CD8-positive, alpha-beta memory T cell (primary cell): ENCODE results near the gene DQX1. TPM values are rescaled to one million over a fixed set of nuclear protein-coding genes. Genes with fewer than 3 reads are reported as not detected.
A peak's percentile ranks its signal among the peaks of the same experiment; 100 is the strongest.
"Not testable (repeated sequence)": the region's sequence is repeated elsewhere in the genome, so short reads cannot be mapped to it uniquely, and the experiment has no call there.

Experiments
- CTCF ChIA-PET: fragments of 350-600 bp; sonication (Branson Sonifier 250); formaldehyde crosslinking; loops from one replicate; lab custom pipeline; 2021; ENCODE audit warnings: antibody characterized with exemption; lab: Charles Lee
- POLR2A ChIA-PET: fragments of 350-600 bp; sonication (Branson Sonifier 250); formaldehyde crosslinking; loops from one replicate; lab custom pipeline; 2021; ENCODE audit warnings: antibody characterized with exemption; lab: Charles Lee
- DNase-seq, 5 donors: peaks; one replicate each; pipeline versions ENCODE4 v3.0.0 to v3.0.0-alpha.2; 2020 to 2022; ENCODE audit warnings: mixed read lengths in 1 of 5
- H3K27ac ChIP-seq: one replicate; pipeline ENCODE4 v1.7.0; 2013; ENCODE audit warnings: low read depth, mild to moderate bottlenecking, low read length, moderate library complexity
- H3K27me3 ChIP-seq: 2 replicates; pipeline ENCODE4 v1.7.0; 2013; ENCODE audit warnings: low read length, mild to moderate bottlenecking; ENCODE audit not compliant: insufficient read depth, poor library complexity, severe bottlenecking
- H3K36me3 ChIP-seq: 2 replicates; pipeline ENCODE4 v1.7.0; 2013; ENCODE audit warnings: mild to moderate bottlenecking, low read length, moderate library complexity; ENCODE audit not compliant: insufficient read depth
- H3K4me1 ChIP-seq: 2 replicates; pipeline ENCODE4 v1.7.0; 2013; ENCODE audit warnings: mild to moderate bottlenecking, low read length, moderate library complexity; ENCODE audit not compliant: insufficient read depth
- H3K4me3 ChIP-seq: 2 replicates; pipeline ENCODE4 v1.7.0; 2013; ENCODE audit warnings: mild to moderate bottlenecking, low read length
- H3K9me3 ChIP-seq: 2 replicates; pipeline ENCODE4 v1.7.0; 2013; ENCODE audit warnings: mild to moderate bottlenecking, low read length
- H3K27ac Mint-ChIP-seq, 8 donors: one replicate each; pipeline ENCODE4 v1.8.0; 2020 to 2021; ENCODE audit warnings: mixed read lengths in 8 of 8, mild to moderate bottlenecking in 6 of 8, inconsistent platforms in 3 of 8, moderate library complexity in 3 of 8
- H3K27me3 Mint-ChIP-seq, 2 donors: one replicate each; pipeline ENCODE4 v1.8.0; 2020 to 2021; ENCODE audit warnings: mixed read lengths in 2 of 2, mild to moderate bottlenecking in 1 of 2, moderate library complexity in 1 of 2
- H3K36me3 Mint-ChIP-seq, 3 donors: one replicate each; pipeline ENCODE4 v1.8.0; 2020 to 2021; ENCODE audit warnings: mixed read lengths in 3 of 3, inconsistent platforms in 1 of 3, mild to moderate bottlenecking in 1 of 3
- H3K4me1 Mint-ChIP-seq, 3 donors: one replicate each; pipeline ENCODE4 v1.8.0; 2020 to 2021; ENCODE audit warnings: mixed read lengths in 3 of 3, inconsistent platforms in 1 of 3, mild to moderate bottlenecking in 1 of 3
- H3K4me3 Mint-ChIP-seq, 7 donors: one replicate each; pipeline ENCODE4 v1.8.0; 2020 to 2021; ENCODE audit warnings: mixed read lengths in 7 of 7, mild to moderate bottlenecking in 6 of 7, moderate library complexity in 4 of 7, inconsistent platforms in 2 of 7
- H3K9me3 Mint-ChIP-seq, 5 donors: one replicate each; pipeline ENCODE4 v1.8.0; 2020 to 2022; ENCODE audit warnings: mixed read lengths in 5 of 5, mild to moderate bottlenecking in 3 of 5, moderate library complexity in 2 of 5, inconsistent platforms in 1 of 5
- polyA plus RNA-seq: library from polyadenylated mRNA; unstranded; fragments of 300-500 nt; fragmentation: Illumina TruSeq; gene quantifications from one replicate; pipeline ENCODE4 v1.2.3, GENCODE V29; 2021
- total RNA-seq, 2 experiments: library from RNA; stranded (reverse); gene quantifications; one replicate each; pipeline ENCODE4 v1.2.3, GENCODE V29; 2021

Gene DQX1
- total and polyA plus RNA-seq, 3 experiments from 2014 or later = 0.51 to 0.83 TPM; not detected in 1

- H3K4me1 Mint-ChIP-seq = peaks cover 0 to 1% (median 0%) of the 10 kb centered on the region in 3 donors
- H3K36me3 ChIP-seq = peaks cover 31% of the 10 kb centered on the region
These were observed 34.1 kb downstream of the DQX1 start for GRCh38 chr2:74491648-74492544.

GRCh38 chr2:74489906-74490305 is 36.1 kb downstream of the DQX1 start:
- POLR2A ChIA-PET = interaction anchor here (0.6 kb wide), 1 partner anchor 29 kb away, joined by 7 read pairs; no protein-coding TSS in a partner anchor
- Mint-ChIP-seq H3K4me3 (no peak overlapping the region), H3K27ac (no peak overlapping the region), H3K4me1 (peaks cover 2 to 10% (median 4%) of the 10 kb centered on the region in 3 donors), H3K27me3 (no peaks in the 10 kb centered on the region), H3K9me3 (no peaks in the 10 kb centered on the region), H3K36me3 (peaks cover 7 to 80% (median 20%) of the 10 kb centered on the region in 3 donors)
- no peak overlapping the region for H3K27ac ChIP-seq
- no peak for DNase-seq
- CTCF ChIA-PET = interaction anchor here (1.1 to 1.3 kb wide), 3 partner anchors 10 to 55 kb away, joined by 3 to 4 read pairs (median 3); no protein-coding TSS in a partner anchor
- H3K36me3 ChIP-seq = peaks cover 35% of the 10 kb centered on the region
- no peaks in the 10 kb centered on the region for H3K4me1 ChIP-seq
- no peak overlapping the region for H3K4me3 ChIP-seq
- no peaks in the 10 kb centered on the region for H3K27me3 ChIP-seq
- no peaks in the 10 kb centered on the region for H3K9me3 ChIP-seq

More at GRCh38 chr2:74491648-74492544, 34.1 kb downstream of the DQX1 start:
- no peaks in the 10 kb centered on the region for H3K9me3 Mint-ChIP-seq
- Histone ChIP-seq H3K4me1 (no peaks in the 10 kb centered on the region), H3K9me3 (no peaks in the 10 kb centered on the region), H3K27me3 (no peaks in the 10 kb centered on the region), H3K27ac (no peak overlapping the region), H3K4me3 (no peak overlapping the region)
- DNase-seq = no peak
- POLR2A ChIA-PET = no interaction called here
- no peak overlapping the region for H3K4me3 Mint-ChIP-seq
- H3K27me3 Mint-ChIP-seq = no peaks in the 10 kb centered on the region
- no peak overlapping the region for H3K27ac Mint-ChIP-seq
- peaks cover 7 to 64% (median 17%) of the 10 kb centered on the region in 3 donors for H3K36me3 Mint-ChIP-seq
- CTCF ChIA-PET = interaction anchor here (0.9 kb wide), 1 partner anchor 9 kb away, joined by 5 read pairs; the partner anchor contains the start of genes CCDC142 and TTC31

GRCh38 chr2:74488643-74489481 is 37.2 kb downstream of the DQX1 start:
- Histone ChIP-seq H3K27ac (no peak overlapping the region), H3K4me3 (no peak overlapping the region), H3K9me3 (no peaks in the 10 kb centered on the region), H3K36me3 (peaks cover 35% of the 10 kb centered on the region), H3K4me1 (no peaks in the 10 kb centered on the region), H3K27me3 (no peaks in the 10 kb centered on the region)
- POLR2A ChIA-PET = interaction anchor here (0.6 kb wide), 2 partner anchors 11 to 37 kb away, joined by 3 to 4 read pairs; no protein-coding TSS in a partner anchor
- Mint-ChIP-seq H3K36me3 (peaks cover 7 to 76% (median 21%) of the 10 kb centered on the region in 3 donors), H3K27ac (no peak overlapping the region), H3K9me3 (no peaks in the 10 kb centered on the region), H3K4me1 (peaks cover 4 to 15% (median 10%) of the 10 kb centered on the region in 3 donors), H3K4me3 (no peak overlapping the region), H3K27me3 (no peaks in the 10 kb centered on the region)
- CTCF ChIA-PET = interaction anchor here (1.1 to 1.3 kb wide), 3 partner anchors 12 to 43 kb away, joined by 3 to 4 read pairs (median 4); no protein-coding TSS in a partner anchor
- no peak for DNase-seq

- peaks cover 16% of the 10 kb centered on the region for H3K4me1 ChIP-seq
- H3K36me3 ChIP-seq = peaks cover 20% of the 10 kb centered on the region
- Mint-ChIP-seq H3K4me1 (peaks cover 20 to 39% (median 28%) of the 10 kb centered on the region in 3 donors), H3K27ac (no peak overlapping the region), H3K4me3 (peak overlapping the region in 1 of 7 donors; percentile 10), H3K36me3 (peaks cover 4 to 61% (median 11%) of the 10 kb centered on the region in 3 donors), H3K9me3 (no peaks in the 10 kb centered on the region), H3K27me3 (no peaks in the 10 kb centered on the region)
- no peak overlapping the region for H3K27ac ChIP-seq
- no peaks in the 10 kb centered on the region for H3K9me3 ChIP-seq
- ChIA-PET CTCF (no interaction called here), POLR2A (no interaction called here)
- no peak overlapping the region for H3K4me3 ChIP-seq
- DNase-seq = no peak
- H3K27me3 ChIP-seq = no peaks in the 10 kb centered on the region
These were observed 39.9 kb downstream of the DQX1 start for GRCh38 chr2:74486141-74486540.

- H3K4me3 Mint-ChIP-seq = peak overlapping the region; percentile 98 to 100 (median 100)
- peaks cover 0 to 55% (median 9%) of the 10 kb centered on the region in 3 donors for H3K36me3 Mint-ChIP-seq
- ChIA-PET CTCF (interaction anchor here (0.9 to 5.6 kb wide), 18 partner anchors 8 to 232 kb away, joined by 3 to 83 read pairs (median 8); partner anchors contain the start of genes AUP1, HTRA2, INO80B and LBX2), POLR2A (interaction anchor here (0.8 to 3.9 kb wide), 4 partner anchors 11 to 48 kb away, joined by 3 to 56 read pairs (median 33); partner anchors contain the start of genes INO80B, MRPL53 and WBP1)
- Histone ChIP-seq H3K4me3 (peak overlapping the region; percentile 99), H3K27ac (peak overlapping the region; percentile 89), H3K4me1 (peaks cover 25% of the 10 kb centered on the region), H3K36me3 (peaks cover 18% of the 10 kb centered on the region)
- peaks cover 32 to 56% (median 45%) of the 10 kb centered on the region in 3 donors for H3K4me1 Mint-ChIP-seq
- H3K27ac Mint-ChIP-seq = peak overlapping the region; percentile 3 to 100 (median 100)
- DNase-seq, H3K9me3 Mint-ChIP-seq, H3K9me3 ChIP-seq, H3K27me3 Mint-ChIP-seq, H3K27me3 ChIP-seq: not testable (repeated sequence)
These were observed 42.3 kb downstream of the DQX1 start for GRCh38 chr2:74483675-74484164.

GRCh38 chr2:74482801-74483674 is 43.0 kb downstream of the DQX1 start, which contains the start of the genes CCDC142 and TTC31:
Gene CCDC142, minus strand, starts transcription at chr2:74482998. Its CDS starts 161 bp downstream, at chr2:74482837.
Gene TTC31, plus strand, starts transcription at chr2:74483081. Its CDS starts 15 bp downstream, at chr2:74483096.
- Histone ChIP-seq H3K4me1 (peaks cover 25% of the 10 kb centered on the region), H3K36me3 (peaks cover 13% of the 10 kb centered on the region), H3K27ac (peak within 1 kb of the TSS; percentile 89), H3K4me3 (peak within 1 kb of the TSS; percentile 99), H3K27me3 (no peaks in the 10 kb centered on the region), H3K9me3 (no peaks in the 10 kb centered on the region)
- H3K27ac Mint-ChIP-seq = peak within 1 kb of the TSS; percentile 95 to 100 (median 100)
- DNase-seq = peak; percentile 87 to 96 (median 93)
- H3K27me3 Mint-ChIP-seq = no peaks in the 10 kb centered on the region
- H3K9me3 Mint-ChIP-seq = no peaks in the 10 kb centered on the region
- ChIA-PET CTCF (interaction anchor here (0.6 to 5.6 kb wide), 27 partner anchors 9 to 234 kb away, joined by 3 to 83 read pairs (median 5); partner anchors contain the start of genes AUP1, DQX1, HTRA2 and INO80B), POLR2A (interaction anchor here (0.6 to 3.9 kb wide), 9 partner anchors 10 to 643 kb away, joined by 3 to 56 read pairs (median 5); partner anchors contain the start of genes AUP1, DQX1, HTRA2 and INO80B)
- peaks cover 0 to 51% (median 9%) of the 10 kb centered on the region in 3 donors for H3K36me3 Mint-ChIP-seq
- H3K4me1 Mint-ChIP-seq = peaks cover 32 to 56% (median 45%) of the 10 kb centered on the region in 3 donors
- H3K4me3 Mint-ChIP-seq = peak within 1 kb of the TSS; percentile 98 to 100 (median 100)
